ENCODE results near the gene LPIN3. TPM values are rescaled to one million over a fixed set of nuclear protein-coding genes. Genes with fewer than 3 reads are reported as not detected.
"Not testable (repeated sequence)": the region's sequence is repeated elsewhere in the genome, so short reads cannot be mapped to it uniquely, and the experiment has no call there.

LPIN3 gene, protein sequence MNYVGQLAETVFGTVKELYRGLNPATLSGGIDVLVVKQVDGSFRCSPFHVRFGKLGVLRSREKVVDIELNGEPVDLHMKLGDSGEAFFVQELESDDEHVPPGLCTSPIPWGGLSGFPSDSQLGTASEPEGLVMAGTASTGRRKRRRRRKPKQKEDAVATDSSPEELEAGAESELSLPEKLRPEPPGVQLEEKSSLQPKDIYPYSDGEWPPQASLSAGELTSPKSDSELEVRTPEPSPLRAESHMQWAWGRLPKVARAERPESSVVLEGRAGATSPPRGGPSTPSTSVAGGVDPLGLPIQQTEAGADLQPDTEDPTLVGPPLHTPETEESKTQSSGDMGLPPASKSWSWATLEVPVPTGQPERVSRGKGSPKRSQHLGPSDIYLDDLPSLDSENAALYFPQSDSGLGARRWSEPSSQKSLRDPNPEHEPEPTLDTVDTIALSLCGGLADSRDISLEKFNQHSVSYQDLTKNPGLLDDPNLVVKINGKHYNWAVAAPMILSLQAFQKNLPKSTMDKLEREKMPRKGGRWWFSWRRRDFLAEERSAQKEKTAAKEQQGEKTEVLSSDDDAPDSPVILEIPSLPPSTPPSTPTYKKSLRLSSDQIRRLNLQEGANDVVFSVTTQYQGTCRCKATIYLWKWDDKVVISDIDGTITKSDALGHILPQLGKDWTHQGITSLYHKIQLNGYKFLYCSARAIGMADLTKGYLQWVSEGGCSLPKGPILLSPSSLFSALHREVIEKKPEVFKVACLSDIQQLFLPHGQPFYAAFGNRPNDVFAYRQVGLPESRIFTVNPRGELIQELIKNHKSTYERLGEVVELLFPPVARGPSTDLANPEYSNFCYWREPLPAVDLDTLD
- total RNA-seq, result 0.13 and 0.77 TPM in 2 replicates

- DNase-seq (ENCODE audit: low read depth in 2 of 2), result peak in 1 of 2 donors; percentile 57
Measured at GRCh38 chr20:41340327-41341055, at the start of gene LPIN3. Gene LPIN3 (plus strand): TSS chr20:41340821. CDS start chr20:41345804, 4,983 bp downstream.

DNA sequence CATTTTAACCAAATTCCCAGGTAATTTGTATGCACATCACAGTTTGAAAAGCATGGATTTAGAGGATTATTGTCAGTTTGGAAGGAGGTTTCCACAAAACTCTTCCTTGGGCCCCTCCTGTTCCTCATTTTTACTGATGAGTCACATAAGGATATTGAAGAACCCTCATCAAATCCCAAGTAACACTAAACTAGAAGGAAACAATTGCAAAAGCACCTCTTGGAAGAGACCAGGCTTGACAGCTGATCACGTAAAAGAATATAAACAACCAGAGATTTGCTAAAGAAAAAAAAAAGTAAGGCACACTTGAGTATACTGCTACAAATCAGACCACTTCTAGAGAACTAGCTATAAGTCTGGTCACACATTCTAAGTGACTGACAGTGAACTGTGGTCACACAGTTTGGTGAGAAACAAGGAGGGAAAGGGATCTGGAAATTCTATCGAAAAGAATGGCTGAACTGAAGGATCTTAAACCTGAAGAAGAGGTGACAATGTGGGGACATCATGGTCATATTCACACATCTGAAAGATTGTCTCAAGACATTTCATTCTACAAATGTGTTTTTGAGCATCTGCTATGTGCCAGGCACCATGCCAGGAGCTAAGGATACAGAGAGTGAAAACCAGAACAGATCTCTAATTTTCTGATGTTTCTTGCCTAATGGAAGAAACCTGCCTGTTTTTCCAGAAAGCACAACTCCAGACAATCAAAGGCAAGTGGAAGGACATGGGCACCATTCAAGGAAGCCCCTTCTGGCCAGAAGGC lies 47.2 kb upstream of the LPIN3 start:
- no peak for DNase-seq (ENCODE audit: low read depth in 2 of 2)

- no peak for DNase-seq (ENCODE audit: low read depth in 2 of 2)
Measured at GRCh38 chr20:41299899-41300298, 40.7 kb upstream of the LPIN3 start.

DNA sequence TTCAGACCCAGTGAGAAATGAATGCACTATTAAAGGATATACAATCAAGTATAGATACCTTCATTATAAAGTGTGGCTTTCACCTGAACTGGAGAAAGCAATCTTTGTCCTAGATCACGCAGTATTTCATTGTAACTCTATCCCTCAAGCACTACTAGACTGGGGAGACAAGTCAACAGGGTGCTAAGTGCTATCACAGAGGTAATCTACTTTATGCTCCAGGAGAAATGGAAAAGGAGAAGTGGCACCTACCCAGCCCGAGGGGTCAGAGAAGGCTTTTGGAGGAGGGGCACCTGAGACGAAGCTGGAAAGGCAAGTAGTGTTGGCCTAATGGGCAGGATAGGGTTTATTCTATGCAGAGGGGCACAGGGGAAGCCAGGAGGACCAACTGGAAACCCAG lies 40.2 kb upstream of the LPIN3 start:
- no peak for DNase-seq (ENCODE audit: low read depth in 2 of 2)

DNA sequence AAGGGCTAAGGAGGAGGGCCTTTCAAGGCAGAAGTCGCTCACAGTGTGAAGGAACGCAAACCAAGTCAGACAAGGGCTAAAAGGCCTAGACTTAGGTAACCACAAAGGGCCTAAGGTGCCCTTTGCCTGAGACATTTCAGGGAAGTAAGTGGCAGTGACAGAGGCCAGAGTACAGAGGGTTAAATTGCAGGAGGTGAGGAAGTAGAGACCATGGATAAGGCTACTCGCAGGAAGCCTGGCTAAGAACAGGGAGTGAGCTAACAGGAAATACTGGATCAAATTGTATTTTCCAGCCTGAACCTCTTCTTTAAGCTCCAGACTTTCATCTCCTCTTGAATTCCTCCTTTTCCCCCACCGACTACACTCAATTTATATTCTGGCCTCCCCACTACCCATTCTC lies 39.7 kb upstream of the LPIN3 start:
- peak in 1 of 2 donors; percentile 42 for DNase-seq (ENCODE audit: low read depth in 2 of 2)

DNA sequence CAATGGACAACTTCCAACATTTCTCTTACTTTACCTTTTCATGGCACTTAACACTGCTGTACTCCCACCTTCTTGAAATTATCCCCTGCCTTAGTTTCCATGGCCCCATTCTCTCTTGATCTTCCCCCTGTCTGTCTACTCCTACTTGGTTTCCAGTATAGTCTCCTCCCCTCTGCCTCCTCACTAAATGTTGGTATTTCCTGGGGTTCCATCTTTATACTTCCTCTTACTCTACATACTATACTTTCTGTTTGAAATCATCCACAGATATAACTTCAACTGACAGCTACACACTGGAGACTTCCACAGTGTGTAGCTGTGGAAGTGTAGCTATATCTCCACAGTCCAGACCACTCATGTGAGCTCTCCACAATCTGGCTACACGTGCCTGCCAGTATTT lies 36.6 kb upstream of the LPIN3 start:
- no peak for DNase-seq (ENCODE audit: low read depth in 2 of 2)

DNA sequence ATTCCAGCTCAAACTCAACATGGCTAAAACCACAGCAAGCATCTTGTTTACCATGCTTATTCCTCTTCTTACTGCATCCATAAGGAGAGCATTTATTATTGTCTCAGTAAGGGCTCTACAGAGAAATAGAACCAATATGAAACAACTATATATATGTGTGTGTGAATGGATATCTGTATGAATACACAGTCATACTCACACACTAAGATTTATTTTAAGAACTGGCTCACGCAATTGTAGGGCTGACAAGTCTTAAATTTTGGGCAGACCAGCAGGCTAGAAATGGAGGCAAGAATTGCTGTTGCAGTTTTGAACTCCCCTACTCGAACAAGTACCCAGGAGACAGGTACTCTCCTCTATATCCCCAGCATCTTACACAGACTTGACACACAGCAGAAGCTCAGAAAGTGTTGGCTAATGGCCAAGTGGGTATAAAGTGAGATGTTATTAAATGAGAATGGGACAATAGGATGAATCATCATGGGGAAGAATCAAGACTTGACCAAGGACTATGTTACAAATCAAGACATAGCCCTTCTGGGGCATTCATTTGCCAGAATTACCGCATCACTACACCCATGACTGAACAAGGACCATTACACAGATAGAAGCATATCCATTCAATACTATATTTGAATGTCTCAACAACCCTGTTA lies 36.1 kb upstream of the LPIN3 start:
- peak in 1 of 2 donors; percentile 51 for DNase-seq (ENCODE audit: low read depth in 2 of 2)

GRCh38 chr20:41306061-41306727 lies 34.4 kb upstream of the LPIN3 start:
- no peak for DNase-seq (ENCODE audit: low read depth in 2 of 2)

DNA sequence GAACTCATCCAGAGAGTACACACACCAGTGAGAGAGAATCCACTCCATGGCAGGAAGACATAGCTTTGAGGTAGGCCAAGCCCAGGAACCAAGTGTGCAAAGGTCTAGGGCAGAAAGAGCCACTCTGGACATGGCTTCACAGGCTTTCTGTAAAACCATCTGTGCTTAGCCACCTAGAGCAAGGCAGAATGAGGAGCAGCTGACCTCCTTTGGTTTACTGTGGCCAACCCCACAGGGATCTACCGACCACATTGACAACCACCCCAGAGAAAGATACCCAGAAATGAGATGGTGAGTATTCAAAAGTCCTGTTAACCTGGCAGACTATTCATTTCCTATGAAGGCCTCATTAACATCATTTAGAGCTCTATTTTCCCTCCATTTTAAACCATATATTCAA lies 33.6 kb upstream of the LPIN3 start:
- DNase-seq (ENCODE audit: low read depth in 2 of 2), result no peak

GRCh38 chr20:41308290-41308711 lies 32.3 kb upstream of the LPIN3 start:
- DNase-seq (ENCODE audit: low read depth in 2 of 2), result peak; percentile 47 to 71

- peak; percentile 14 to 65 for DNase-seq (ENCODE audit: low read depth in 2 of 2)
Measured at GRCh38 chr20:41308726-41309413, 31.8 kb upstream of the LPIN3 start.

GRCh38 chr20:41309817-41310216 lies 30.8 kb upstream of the LPIN3 start:
- DNase-seq (ENCODE audit: low read depth in 2 of 2), result no peak

- DNase-seq (ENCODE audit: low read depth in 2 of 2), result not testable (repeated sequence)
Measured at GRCh38 chr20:41312009-41312408, 28.6 kb upstream of the LPIN3 start.

GRCh38 chr20:41314386-41314785 lies 26.2 kb upstream of the LPIN3 start:
- DNase-seq (ENCODE audit: low read depth in 2 of 2), result no peak

DNA sequence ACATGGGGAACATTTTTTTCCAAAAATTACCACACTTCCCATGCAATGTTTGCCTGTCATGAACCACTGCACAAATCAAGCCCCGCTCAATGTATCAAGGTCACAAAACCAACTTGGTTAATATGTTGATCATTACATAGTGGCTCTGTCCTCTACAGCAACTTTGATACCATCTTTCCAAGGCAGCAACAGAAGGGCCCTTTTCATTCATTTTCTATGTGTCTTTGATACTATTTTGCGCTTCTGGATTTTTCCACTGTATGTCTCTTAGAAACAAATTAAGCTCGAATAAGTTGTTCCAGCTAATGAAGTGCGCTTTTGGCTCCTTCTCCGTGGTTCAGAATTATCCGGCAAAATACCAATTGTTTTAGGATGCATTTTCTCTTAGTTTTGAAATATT lies 24.6 kb upstream of the LPIN3 start:
- DNase-seq (ENCODE audit: low read depth in 2 of 2), result no peak

- peak; percentile 12 to 69 for DNase-seq (ENCODE audit: low read depth in 2 of 2)
Measured at GRCh38 chr20:41316602-41317545, 23.7 kb upstream of the LPIN3 start.

DNA sequence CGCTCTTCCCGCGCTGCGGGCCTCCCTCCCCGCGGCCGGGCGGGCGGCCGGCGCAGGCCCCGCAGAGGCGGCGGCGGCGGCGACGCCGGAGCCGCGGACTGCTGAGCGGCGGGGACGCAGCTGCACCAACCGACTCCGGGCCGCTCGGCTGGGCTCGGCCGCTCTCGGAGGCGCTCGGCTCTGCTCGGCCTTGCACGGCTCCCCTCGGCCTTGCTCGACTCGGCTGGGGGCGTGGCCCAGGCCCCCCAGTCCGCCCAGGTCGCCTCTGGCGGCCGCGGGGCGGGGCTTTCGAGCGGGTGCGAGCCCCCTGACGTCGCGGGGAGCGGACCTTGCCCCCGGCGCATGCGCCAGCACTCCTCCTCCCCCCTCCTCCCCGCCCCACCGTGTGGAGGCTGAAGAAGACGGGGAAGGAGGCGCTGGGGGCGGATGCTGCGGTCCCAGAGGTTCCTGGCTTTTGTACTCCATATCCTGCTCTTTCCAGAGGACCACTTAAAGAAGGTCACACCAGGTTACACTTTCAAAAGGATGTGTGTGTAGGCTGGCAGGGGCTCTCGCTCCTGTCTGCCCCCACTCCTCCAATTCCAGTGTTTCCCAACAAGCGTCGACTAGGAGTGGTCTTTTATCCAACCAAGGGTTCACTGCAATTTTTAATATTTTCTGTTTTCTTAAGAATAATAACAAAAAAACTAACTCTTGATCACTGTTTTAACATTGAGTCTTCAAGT lies 22.9 kb upstream of the LPIN3 start, which contains the start of gene ZHX3:
Gene ZHX3 (minus strand): TSS at position 186 of the 725 bp plus-strand sequence. CDS start 112,815 bp downstream, outside the sequence.
- peak; percentile 84 to 95 for DNase-seq (ENCODE audit: low read depth in 2 of 2)

All from dermis microvascular lymphatic vessel endothelial cell (primary cell).